Osteoblast (primary cell): ENCODE results near the gene MRPL54. TPM values are rescaled to one million over a fixed set of nuclear protein-coding genes. Genes with fewer than 3 reads are reported as not detected.
"Not testable (repeated sequence)": the region's sequence is repeated elsewhere in the genome, so short reads cannot be mapped to it uniquely, and the experiment has no call there.

ENCODE experiments used
- DNase-seq: peaks from one replicate; pipeline ENCODE4 v3.0.0; 2011; ENCODE audit warnings: low spot score, mixed read lengths; ENCODE audit not compliant: insufficient read length; ENCODE audit errors: missing footprints
- H2AFZ ChIP-seq: 2 replicates; pipeline ENCODE4 v1.6.0; 2011; ENCODE audit warnings: mild to moderate bottlenecking, low read length
- H3K27ac ChIP-seq: 2 replicates; pipeline ENCODE4 v1.5.1; 2011; ENCODE audit warnings: mild to moderate bottlenecking, low read depth, low read length, moderate library complexity
- H3K27me3 ChIP-seq: 2 replicates; pipeline ENCODE4 v1.6.0; 2012; ENCODE audit warnings: mild to moderate bottlenecking, control low read depth, inconsistent platforms, low read length, moderate library complexity; ENCODE audit not compliant: insufficient read depth
- H3K36me3 ChIP-seq: 2 replicates; pipeline ENCODE4 v1.5.1; 2011; ENCODE audit warnings: mild to moderate bottlenecking, low read length, control low read depth, moderate library complexity; ENCODE audit not compliant: insufficient read depth
- H3K4me1 ChIP-seq: 2 replicates; pipeline ENCODE4 v1.5.1; 2011; ENCODE audit warnings: mild to moderate bottlenecking, low read length, control low read depth, moderate library complexity; ENCODE audit not compliant: insufficient read depth
- H3K4me2 ChIP-seq: 2 replicates; pipeline ENCODE4 v1.6.0; 2011; ENCODE audit warnings: mild to moderate bottlenecking, low read length; ENCODE audit not compliant: insufficient read depth
- H3K4me3 ChIP-seq: fragments of 200-600 bp; sonication (generic); 3 replicates; pipeline ENCODE4 v1.5.1; 2012; ENCODE audit warnings: mild to moderate bottlenecking, low read length, inconsistent platforms; ENCODE audit not compliant: insufficient read depth
- H3K79me2 ChIP-seq: 2 replicates; pipeline ENCODE4 v1.6.0; 2012; ENCODE audit warnings: mild to moderate bottlenecking, low read length, control low read depth, inconsistent platforms; ENCODE audit not compliant: insufficient read depth
- H3K9me3 ChIP-seq: 2 replicates; pipeline ENCODE4 v1.5.1; 2011; ENCODE audit warnings: low read depth, low read length, control low read depth
- H4K20me1 ChIP-seq: 2 replicates; pipeline ENCODE4 v1.6.0; 2012; ENCODE audit warnings: mild to moderate bottlenecking, low read length, control low read depth; ENCODE audit not compliant: insufficient read depth
- total RNA-seq: library from RNA; depleted of rRNA; stranded (reverse); fragments of >200 nt; gene quantifications from 2 replicates; pipeline ENCODE4 v1.2.3, GENCODE V29; 2012
- TF ChIP-seq, protein P1 (sequence below): IDR thresholded peaks from 2 replicates; pipeline ENCODE4 v1.5.1; 2011; ENCODE audit warnings: mild to moderate bottlenecking, low read depth, low read length, moderate library complexity; ENCODE audit errors: extremely low read depth

MRPL54 gene
- total RNA-seq, 1 donor: 41.6 TPM

GRCh38 chr19:3765121-3765520 is 2.6 kb downstream of the MRPL54 start:
- no peaks in the 10 kb centered on the region for H3K27me3 ChIP-seq
- peaks cover 18% of the 10 kb centered on the region for H3K79me2 ChIP-seq
- H4K20me1 ChIP-seq: no peaks in the 10 kb centered on the region
- TF ChIP-seq, protein P1, sequence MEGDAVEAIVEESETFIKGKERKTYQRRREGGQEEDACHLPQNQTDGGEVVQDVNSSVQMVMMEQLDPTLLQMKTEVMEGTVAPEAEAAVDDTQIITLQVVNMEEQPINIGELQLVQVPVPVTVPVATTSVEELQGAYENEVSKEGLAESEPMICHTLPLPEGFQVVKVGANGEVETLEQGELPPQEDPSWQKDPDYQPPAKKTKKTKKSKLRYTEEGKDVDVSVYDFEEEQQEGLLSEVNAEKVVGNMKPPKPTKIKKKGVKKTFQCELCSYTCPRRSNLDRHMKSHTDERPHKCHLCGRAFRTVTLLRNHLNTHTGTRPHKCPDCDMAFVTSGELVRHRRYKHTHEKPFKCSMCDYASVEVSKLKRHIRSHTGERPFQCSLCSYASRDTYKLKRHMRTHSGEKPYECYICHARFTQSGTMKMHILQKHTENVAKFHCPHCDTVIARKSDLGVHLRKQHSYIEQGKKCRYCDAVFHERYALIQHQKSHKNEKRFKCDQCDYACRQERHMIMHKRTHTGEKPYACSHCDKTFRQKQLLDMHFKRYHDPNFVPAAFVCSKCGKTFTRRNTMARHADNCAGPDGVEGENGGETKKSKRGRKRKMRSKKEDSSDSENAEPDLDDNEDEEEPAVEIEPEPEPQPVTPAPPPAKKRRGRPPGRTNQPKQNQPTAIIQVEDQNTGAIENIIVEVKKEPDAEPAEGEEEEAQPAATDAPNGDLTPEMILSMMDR: no peak
- no peak overlapping the region for H2AFZ ChIP-seq
- no peak overlapping the region for H3K4me2 ChIP-seq
- H3K9me3 ChIP-seq: no peaks in the 10 kb centered on the region
- peaks cover 6% of the 10 kb centered on the region for H3K36me3 ChIP-seq
- H3K27ac ChIP-seq: no peak overlapping the region
- no peak overlapping the region for H3K4me3 ChIP-seq
- DNase-seq: no peak
- peaks cover 14% of the 10 kb centered on the region for H3K4me1 ChIP-seq

GRCh38 chr19:3765757-3766156 is 3.3 kb downstream of the MRPL54 start:
- H3K27me3 ChIP-seq, H4K20me1 ChIP-seq, H3K4me3 ChIP-seq, H3K4me2 ChIP-seq, H3K36me3 ChIP-seq, H3K9me3 ChIP-seq, H3K27ac ChIP-seq, H2AFZ ChIP-seq, DNase-seq: not testable (repeated sequence)
- Histone ChIP-seq H3K79me2 (peaks cover 14% of the 10 kb centered on the region), H3K4me1 (peaks cover 12% of the 10 kb centered on the region)

DNA sequence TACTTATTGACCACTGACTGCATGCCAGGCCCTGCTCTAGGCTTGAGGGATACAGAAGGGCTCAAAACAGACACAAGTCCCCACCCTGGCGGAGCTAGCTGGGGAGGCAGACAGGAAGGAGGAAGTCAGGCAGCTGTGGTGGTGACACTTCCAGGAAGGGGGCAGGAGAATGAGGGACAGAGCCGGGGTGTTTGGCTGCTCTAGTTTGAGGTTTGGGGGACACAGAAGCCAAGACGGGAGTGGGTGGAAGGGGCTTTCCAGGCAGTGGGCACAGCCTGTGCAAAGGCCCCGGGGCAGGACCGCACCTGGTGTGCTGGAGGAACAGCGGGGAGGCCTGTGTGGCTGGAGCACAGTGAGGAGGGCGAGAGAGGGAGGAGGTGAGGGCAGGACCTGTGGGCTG is 4.0 kb downstream of the MRPL54 start:
- no peaks in the 10 kb centered on the region for H3K9me3 ChIP-seq

DNA sequence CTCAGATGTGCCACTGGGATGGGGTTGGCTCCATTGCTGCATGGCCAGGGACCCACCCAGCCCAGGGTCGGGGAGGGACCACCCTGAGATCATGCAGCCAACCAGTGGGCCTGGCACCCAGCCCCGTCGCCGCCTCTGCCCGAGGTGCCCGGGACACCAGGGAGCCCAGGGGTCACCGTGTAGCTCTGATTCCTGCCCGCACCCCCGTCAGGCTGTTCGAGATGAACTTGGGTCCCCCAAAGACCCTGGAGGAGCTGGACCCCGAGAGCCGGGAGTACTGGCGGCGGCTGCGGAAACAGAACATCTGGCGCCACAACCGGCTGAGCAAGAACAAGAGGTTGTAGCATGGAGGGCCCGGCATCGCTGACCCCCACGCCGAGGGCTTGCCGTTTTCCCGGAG is 4.6 kb downstream of the MRPL54 start:
- Histone ChIP-seq H3K4me3 (no peak overlapping the region), H3K27ac (no peak overlapping the region), H3K4me1 (peaks cover 5% of the 10 kb centered on the region), H3K9me3 (no peaks in the 10 kb centered on the region), H2AFZ (no peak overlapping the region), H3K79me2 (peaks cover 7% of the 10 kb centered on the region), H3K4me2 (no peak overlapping the region), H4K20me1 (no peaks in the 10 kb centered on the region), H3K36me3 (peaks cover 6% of the 10 kb centered on the region), H3K27me3 (no peaks in the 10 kb centered on the region)
- TF ChIP-seq, protein P1: no peak
- no peak for DNase-seq

More for the DNA sequence above, 4.0 kb downstream of the MRPL54 start:
- Histone ChIP-seq H3K4me3 (no peak overlapping the region), H3K27me3 (no peaks in the 10 kb centered on the region), H4K20me1 (no peaks in the 10 kb centered on the region), H3K36me3 (peaks cover 6% of the 10 kb centered on the region), H3K4me1 (peaks cover 8% of the 10 kb centered on the region), H2AFZ (no peak overlapping the region), H3K4me2 (no peak overlapping the region), H3K27ac (no peak overlapping the region), H3K79me2 (peaks cover 7% of the 10 kb centered on the region)
- no peak for DNase-seq
- TF ChIP-seq, protein P1: no peak
